ENCODE data around the gene RHOF. TPM values are rescaled to one million over a fixed set of nuclear protein-coding genes. Genes with fewer than 3 reads are reported as not detected.

RHOF gene
- total and polyA plus RNA-seq, 2 of the 13 experiments (the other 11 are each of a cell fraction or from before 2014, with no cell fraction given), result 14.6 to 32.2 TPM

DNA sequence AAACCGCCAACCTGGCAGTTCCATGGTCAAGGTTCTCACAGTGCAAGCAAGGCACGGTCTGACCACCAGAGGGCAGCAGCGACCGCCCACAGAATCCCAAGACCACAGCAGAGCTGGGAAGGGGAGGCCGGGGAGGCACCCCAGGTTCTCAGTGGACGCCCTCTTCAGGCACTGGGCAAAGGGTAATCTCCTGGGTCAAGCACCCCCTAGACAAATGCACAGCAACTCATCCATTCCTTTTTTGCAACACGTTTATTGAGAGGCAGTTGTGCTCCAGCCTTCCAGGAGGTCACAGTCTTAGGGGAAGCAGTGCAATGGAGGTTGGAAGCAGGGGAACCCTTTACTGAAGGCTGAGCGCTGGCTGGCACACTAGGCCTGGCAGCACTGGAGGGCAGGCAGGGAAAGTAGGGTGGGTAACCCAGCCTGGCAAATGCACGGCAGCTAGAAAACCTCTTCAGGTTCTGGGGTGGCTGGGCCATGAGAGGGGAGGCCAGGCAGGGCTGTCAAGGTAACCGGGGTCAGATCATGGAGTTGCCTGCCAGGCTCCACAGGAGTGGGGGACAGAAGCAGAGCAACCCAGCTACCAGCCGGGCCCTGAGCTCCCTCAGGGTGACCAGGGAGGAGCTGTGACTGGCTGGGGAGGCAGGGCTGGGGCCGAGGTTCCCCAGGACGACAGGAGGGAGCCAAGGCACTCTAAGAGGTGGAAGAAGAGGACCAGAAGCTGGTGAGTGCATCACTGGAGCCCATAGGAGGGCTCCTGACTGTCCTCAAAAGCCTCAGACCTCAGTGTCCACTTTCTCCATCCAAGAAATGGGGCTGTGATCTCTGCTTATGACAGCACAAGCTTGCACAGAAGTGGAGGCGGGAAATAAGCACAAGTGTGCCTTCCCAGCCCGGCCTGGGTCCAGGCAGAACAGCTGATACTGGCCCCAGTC is 1.8 kb upstream of the RHOF start (continued):
- TF ChIP-seq, protein P1, sequence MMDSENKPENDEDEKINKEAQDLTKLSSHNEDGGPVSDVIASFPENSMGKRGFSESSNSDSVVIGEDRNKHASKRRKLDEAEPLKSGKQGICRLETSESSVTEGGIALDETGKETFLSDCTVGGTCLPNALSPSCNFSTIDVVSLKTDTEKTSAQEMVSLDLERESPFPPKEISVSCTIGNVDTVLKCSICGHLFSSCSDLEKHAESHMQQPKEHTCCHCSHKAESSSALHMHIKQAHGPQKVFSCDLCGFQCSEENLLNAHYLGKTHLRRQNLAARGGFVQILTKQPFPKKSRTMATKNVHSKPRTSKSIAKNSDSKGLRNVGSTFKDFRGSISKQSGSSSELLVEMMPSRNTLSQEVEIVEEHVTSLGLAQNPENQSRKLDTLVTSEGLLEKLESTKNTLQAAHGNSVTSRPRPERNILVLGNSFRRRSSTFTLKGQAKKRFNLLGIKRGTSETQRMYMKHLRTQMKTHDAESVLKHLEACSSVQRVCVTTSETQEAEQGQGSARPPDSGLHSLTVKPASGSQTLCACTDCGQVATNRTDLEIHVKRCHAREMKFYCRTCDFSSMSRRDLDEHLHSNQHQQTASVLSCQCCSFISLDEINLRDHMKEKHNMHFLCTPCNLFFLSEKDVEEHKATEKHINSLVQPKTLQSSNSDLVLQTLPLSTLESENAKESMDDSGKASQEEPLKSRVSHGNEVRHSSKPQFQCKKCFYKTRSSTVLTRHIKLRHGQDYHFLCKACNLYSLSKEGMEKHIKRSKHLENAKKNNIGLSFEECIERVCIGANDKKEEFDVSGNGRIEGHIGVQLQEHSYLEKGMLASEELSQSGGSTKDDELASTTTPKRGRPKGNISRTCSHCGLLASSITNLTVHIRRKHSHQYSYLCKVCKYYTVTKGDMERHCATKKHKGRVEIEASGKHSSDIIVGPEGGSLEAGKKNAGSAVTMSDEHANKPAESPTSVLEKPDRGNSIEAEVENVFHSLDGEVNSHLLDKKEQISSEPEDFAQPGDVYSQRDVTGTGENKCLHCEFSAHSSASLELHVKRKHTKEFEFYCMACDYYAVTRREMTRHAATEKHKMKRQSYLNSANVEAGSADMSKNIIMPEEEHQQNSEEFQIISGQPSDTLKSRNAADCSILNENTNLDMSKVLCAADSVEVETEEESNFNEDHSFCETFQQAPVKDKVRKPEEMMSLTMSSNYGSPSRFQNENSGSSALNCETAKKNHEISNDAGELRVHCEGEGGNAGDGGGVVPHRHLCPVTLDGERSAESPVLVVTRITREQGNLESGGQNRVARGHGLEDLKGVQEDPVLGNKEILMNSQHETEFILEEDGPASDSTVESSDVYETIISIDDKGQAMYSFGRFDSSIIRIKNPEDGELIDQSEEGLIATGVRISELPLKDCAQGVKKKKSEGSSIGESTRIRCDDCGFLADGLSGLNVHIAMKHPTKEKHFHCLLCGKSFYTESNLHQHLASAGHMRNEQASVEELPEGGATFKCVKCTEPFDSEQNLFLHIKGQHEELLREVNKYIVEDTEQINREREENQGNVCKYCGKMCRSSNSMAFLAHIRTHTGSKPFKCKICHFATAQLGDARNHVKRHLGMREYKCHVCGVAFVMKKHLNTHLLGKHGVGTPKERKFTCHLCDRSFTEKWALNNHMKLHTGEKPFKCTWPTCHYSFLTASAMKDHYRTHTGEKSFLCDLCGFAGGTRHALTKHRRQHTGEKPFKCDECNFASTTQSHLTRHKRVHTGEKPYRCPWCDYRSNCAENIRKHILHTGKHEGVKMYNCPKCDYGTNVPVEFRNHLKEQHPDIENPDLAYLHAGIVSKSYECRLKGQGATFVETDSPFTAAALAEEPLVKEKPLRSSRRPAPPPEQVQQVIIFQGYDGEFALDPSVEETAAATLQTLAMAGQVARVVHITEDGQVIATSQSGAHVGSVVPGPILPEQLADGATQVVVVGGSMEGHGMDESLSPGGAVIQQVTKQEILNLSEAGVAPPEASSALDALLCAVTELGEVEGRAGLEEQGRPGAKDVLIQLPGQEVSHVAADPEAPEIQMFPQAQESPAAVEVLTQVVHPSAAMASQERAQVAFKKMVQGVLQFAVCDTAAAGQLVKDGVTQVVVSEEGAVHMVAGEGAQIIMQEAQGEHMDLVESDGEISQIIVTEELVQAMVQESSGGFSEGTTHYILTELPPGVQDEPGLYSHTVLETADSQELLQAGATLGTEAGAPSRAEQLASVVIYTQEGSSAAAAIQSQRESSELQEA (CRISPR knock-in tag; IDR thresholded peaks at IDR 0.05; ENCODE audit: not compliant biosample characterization), result no peak
- TF ChIP-seq, protein P2, sequence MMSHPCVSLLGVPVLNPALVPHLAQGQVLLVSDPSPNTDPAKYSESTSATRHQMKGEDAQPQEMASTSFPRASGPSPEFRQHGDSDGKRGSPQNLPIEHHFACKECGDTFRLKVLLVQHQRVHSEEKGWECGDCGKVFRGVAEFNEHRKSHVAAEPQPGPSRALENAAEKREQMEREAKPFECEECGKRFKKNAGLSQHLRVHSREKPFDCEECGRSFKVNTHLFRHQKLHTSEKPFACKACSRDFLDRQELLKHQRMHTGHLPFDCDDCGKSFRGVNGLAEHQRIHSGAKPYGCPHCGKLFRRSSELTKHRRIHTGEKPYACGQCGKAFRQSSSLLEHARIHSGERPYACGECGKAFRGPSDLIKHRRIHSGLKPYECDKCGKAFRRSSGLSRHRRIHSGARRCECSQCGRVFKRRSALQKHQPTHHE (CRISPR knock-in tag; IDR thresholded peaks at IDR 0.05; ENCODE audit: borderline replicate concordance), result peak; percentile 5; the same call in 1 of the 2 replicates
- TF ChIP-seq ZNF33A (CRISPR knock-in tag; IDR thresholded peaks at IDR 0.05; ENCODE audit: borderline replicate concordance) (no peak), ZNF556 (CRISPR knock-in tag; IDR thresholded peaks at IDR 0.05; ENCODE audit: borderline replicate concordance) (0 out of 2 replicates have a peak, but pooled peaks have one; percentile 15), MAF1 (CRISPR knock-in tag; IDR thresholded peaks at IDR 0.05; ENCODE audit: borderline replicate concordance) (0 out of 2 replicates have a peak, but pooled peaks have one; percentile 59), HOXA3 (CRISPR knock-in tag; IDR thresholded peaks at IDR 0.05) (peak; percentile 64; the same call in 1 of the 2 replicates), ZNF605 (CRISPR knock-in tag; IDR thresholded peaks at IDR 0.05) (peak; percentile 60; the same call in 1 of the 2 replicates), HNF4A (CRISPR knock-in tag; IDR thresholded peaks at IDR 0.05) (peak; percentile 44; the same call in 1 of the 2 replicates), RNF2 (conservative IDR thresholded peaks at IDR 0.05; ENCODE audit: low read depth) (no peak)
- TF ChIP-seq, protein P3, sequence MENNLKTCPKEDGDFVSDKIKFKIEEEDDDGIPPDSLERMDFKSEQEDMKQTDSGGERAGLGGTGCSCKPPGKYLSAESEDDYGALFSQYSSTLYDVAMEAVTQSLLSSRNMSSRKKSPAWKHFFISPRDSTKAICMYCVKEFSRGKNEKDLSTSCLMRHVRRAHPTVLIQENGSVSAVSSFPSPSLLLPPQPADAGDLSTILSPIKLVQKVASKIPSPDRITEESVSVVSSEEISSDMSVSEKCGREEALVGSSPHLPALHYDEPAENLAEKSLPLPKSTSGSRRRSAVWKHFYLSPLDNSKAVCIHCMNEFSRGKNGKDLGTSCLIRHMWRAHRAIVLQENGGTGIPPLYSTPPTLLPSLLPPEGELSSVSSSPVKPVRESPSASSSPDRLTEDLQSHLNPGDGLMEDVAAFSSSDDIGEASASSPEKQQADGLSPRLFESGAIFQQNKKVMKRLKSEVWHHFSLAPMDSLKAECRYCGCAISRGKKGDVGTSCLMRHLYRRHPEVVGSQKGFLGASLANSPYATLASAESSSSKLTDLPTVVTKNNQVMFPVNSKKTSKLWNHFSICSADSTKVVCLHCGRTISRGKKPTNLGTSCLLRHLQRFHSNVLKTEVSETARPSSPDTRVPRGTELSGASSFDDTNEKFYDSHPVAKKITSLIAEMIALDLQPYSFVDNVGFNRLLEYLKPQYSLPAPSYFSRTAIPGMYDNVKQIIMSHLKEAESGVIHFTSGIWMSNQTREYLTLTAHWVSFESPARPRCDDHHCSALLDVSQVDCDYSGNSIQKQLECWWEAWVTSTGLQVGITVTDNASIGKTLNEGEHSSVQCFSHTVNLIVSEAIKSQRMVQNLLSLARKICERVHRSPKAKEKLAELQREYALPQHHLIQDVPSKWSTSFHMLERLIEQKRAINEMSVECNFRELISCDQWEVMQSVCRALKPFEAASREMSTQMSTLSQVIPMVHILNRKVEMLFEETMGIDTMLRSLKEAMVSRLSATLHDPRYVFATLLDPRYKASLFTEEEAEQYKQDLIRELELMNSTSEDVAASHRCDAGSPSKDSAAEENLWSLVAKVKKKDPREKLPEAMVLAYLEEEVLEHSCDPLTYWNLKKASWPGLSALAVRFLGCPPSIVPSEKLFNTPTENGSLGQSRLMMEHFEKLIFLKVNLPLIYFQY (CRISPR knock-in tag; IDR thresholded peaks at IDR 0.05; ENCODE audit: borderline replicate concordance), result no peak
- TF ChIP-seq, protein P4, sequence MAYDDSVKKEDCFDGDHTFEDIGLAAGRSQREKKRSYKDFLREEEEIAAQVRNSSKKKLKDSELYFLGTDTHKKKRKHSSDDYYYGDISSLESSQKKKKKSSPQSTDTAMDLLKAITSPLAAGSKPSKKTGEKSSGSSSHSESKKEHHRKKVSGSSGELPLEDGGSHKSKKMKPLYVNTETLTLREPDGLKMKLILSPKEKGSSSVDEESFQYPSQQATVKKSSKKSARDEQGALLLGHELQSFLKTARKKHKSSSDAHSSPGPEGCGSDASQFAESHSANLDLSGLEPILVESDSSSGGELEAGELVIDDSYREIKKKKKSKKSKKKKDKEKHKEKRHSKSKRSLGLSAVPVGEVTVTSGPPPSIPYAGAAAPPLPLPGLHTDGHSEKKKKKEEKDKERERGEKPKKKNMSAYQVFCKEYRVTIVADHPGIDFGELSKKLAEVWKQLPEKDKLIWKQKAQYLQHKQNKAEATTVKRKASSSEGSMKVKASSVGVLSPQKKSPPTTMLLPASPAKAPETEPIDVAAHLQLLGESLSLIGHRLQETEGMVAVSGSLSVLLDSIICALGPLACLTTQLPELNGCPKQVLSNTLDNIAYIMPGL (CRISPR knock-in tag; IDR thresholded peaks at IDR 0.05; ENCODE audit: borderline replicate concordance in 1 of 2, low read depth in 1 of 2), result peak in 1 of 2 experiments; percentile 58; a peak in 3 of 4 replicates

Measured in HepG2 (cell line).